HCT116 (cell line): ENCODE data around the gene BRD7.

Source experiments
- EGR1 ChIP-seq: IDR thresholded peaks from 2 replicates; pipeline ENCODE4 v1.6.1; 2012; ENCODE audit warnings: low read depth
- EZH2 ChIP-seq: fragments of 200-600 bp; sonication (generic); IDR thresholded peaks from 2 replicates; pipeline ENCODE4 v1.6.1; 2017; ENCODE audit warnings: antibody characterized with exemption, mixed run types
- EZH2phosphoT487 ChIP-seq: fragments of 200-600 bp; IDR thresholded peaks from 2 replicates; pipeline ENCODE4 v1.6.1; 2018; ENCODE audit warnings: antibody characterized with exemption, borderline replicate concordance
- POLR2A ChIP-seq: IDR thresholded peaks from 2 replicates; pipeline ENCODE4 v1.7.0; 2011; ENCODE audit warnings: borderline replicate concordance; ENCODE audit not compliant: insufficient read depth, insufficient read length; ENCODE audit errors: extremely low read depth
- POLR2AphosphoS5 ChIP-seq: IDR thresholded peaks from 2 replicates; pipeline ENCODE4 v1.6.1; 2011; ENCODE audit warnings: mild to moderate bottlenecking, low read depth, low read length, moderate library complexity
- RAD21 ChIP-seq: IDR thresholded peaks from 2 replicates; pipeline ENCODE4 v1.6.1; 2012; ENCODE audit warnings: low read depth, mild to moderate bottlenecking
- SIN3A ChIP-seq: IDR thresholded peaks from 2 replicates; pipeline ENCODE4 v1.6.1; 2012; ENCODE audit warnings: low read depth
- TCF7L2 ChIP-seq: IDR thresholded peaks from 2 replicates; pipeline ENCODE4 v1.7.0; 2011; ENCODE audit warnings: borderline replicate concordance, inconsistent platforms; ENCODE audit not compliant: insufficient read depth, insufficient read length; ENCODE audit errors: extremely low read depth
- YY1 ChIP-seq: IDR thresholded peaks from 2 replicates; pipeline ENCODE4 v1.6.1; 2011; ENCODE audit warnings: low read length, low read depth, moderate library complexity, mild to moderate bottlenecking; ENCODE audit not compliant: insufficient replicate concordance; ENCODE audit errors: extremely low read depth
- ZNF274 ChIP-seq: fragments of 200-500 bp; sonication (Bioruptor generic); IDR thresholded peaks from 2 replicates; pipeline ENCODE4 v1.6.1; 2014; ENCODE audit warnings: mild to moderate bottlenecking, low read depth, low read length, inconsistent platforms
- TF ChIP-seq, protein P1 (sequence below), 3 experiments: fragments of 200-600 bp in 1 of 3; sonication (generic) in 1 of 3; IDR thresholded peaks in 2 of 3; conservative IDR thresholded peaks in 1 of 3; 2 replicates each; pipeline ENCODE4 v1.5.1; 2012 to 2017; ENCODE audit warnings: low read depth in 2 of 3, low read length in 2 of 3, antibody characterized with exemption in 1 of 3, borderline replicate concordance in 1 of 3, control low read depth in 1 of 3, mild to moderate bottlenecking in 1 of 3, mixed read lengths in 1 of 3, mixed run types in 1 of 3, moderate library complexity in 1 of 3; ENCODE audit not compliant: insufficient read depth in 1 of 3
- TF ChIP-seq, protein P2 (sequence below): IDR thresholded peaks from 2 replicates; pipeline ENCODE4 v1.6.1; 2012; ENCODE audit warnings: low read depth

DNA sequence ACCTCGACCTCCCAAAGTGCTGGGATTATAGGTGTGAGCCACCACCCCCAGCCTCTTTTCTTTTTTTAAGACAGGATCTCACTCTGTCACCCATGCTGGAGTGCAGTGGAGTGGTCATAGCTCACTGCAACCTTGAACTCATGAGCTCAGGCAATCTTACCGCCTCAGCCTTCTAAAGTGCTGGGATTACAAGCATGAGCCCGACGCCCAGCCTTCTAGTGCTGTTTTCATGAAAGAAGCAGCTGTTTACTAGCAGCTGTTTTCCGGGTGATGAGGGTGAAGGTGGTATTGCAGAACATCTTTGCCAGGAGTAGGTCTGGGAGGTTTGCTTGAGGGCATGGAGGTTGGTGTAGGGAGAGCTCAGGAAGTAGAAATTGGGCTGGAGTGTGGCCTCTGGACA is 100.4 kb downstream of the BRD7 start:
- TF ChIP-seq POLR2A = no peak
- TF ChIP-seq, protein P1, sequence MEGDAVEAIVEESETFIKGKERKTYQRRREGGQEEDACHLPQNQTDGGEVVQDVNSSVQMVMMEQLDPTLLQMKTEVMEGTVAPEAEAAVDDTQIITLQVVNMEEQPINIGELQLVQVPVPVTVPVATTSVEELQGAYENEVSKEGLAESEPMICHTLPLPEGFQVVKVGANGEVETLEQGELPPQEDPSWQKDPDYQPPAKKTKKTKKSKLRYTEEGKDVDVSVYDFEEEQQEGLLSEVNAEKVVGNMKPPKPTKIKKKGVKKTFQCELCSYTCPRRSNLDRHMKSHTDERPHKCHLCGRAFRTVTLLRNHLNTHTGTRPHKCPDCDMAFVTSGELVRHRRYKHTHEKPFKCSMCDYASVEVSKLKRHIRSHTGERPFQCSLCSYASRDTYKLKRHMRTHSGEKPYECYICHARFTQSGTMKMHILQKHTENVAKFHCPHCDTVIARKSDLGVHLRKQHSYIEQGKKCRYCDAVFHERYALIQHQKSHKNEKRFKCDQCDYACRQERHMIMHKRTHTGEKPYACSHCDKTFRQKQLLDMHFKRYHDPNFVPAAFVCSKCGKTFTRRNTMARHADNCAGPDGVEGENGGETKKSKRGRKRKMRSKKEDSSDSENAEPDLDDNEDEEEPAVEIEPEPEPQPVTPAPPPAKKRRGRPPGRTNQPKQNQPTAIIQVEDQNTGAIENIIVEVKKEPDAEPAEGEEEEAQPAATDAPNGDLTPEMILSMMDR (IDR thresholded peaks at IDR 0.05 in 2 of 3, conservative IDR thresholded peaks at IDR 0.05 in 1 of 3; ENCODE audit: borderline replicate concordance in 1 of 3, insufficient read depth in 1 of 3, low read depth in 2 of 3, low read length in 2 of 3) = no peak
- no peak for TF ChIP-seq POLR2AphosphoS5
- TF ChIP-seq TCF7L2 = no peak
- TF ChIP-seq SIN3A = no peak
- no peak for TF ChIP-seq EZH2
- TF ChIP-seq EGR1 = no peak
- TF ChIP-seq ZNF274 = no peak
- no peak for TF ChIP-seq RAD21
- no peak for TF ChIP-seq YY1
- TF ChIP-seq, protein P2, sequence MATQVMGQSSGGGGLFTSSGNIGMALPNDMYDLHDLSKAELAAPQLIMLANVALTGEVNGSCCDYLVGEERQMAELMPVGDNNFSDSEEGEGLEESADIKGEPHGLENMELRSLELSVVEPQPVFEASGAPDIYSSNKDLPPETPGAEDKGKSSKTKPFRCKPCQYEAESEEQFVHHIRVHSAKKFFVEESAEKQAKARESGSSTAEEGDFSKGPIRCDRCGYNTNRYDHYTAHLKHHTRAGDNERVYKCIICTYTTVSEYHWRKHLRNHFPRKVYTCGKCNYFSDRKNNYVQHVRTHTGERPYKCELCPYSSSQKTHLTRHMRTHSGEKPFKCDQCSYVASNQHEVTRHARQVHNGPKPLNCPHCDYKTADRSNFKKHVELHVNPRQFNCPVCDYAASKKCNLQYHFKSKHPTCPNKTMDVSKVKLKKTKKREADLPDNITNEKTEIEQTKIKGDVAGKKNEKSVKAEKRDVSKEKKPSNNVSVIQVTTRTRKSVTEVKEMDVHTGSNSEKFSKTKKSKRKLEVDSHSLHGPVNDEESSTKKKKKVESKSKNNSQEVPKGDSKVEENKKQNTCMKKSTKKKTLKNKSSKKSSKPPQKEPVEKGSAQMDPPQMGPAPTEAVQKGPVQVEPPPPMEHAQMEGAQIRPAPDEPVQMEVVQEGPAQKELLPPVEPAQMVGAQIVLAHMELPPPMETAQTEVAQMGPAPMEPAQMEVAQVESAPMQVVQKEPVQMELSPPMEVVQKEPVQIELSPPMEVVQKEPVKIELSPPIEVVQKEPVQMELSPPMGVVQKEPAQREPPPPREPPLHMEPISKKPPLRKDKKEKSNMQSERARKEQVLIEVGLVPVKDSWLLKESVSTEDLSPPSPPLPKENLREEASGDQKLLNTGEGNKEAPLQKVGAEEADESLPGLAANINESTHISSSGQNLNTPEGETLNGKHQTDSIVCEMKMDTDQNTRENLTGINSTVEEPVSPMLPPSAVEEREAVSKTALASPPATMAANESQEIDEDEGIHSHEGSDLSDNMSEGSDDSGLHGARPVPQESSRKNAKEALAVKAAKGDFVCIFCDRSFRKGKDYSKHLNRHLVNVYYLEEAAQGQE = no peak
- no peak for TF ChIP-seq EZH2phosphoT487
